Spleen (tissue), 11 donors: ENCODE results near the gene CPLANE1. TPM values are rescaled to one million over a fixed set of nuclear protein-coding genes. Genes with fewer than 3 reads are reported as not detected.
A peak's percentile ranks its signal among the peaks of the same experiment; 100 is the strongest.

Experiments
- DNase-seq: peaks from one replicate; pipeline ENCODE4 v3.0.0-alpha.2; 2020
- H3K27ac ChIP-seq, 8 donors: fragments of 200-600 bp; sonication (generic) in 7 of 8; 1 replicate in 4 of 8; 2 replicates in 4 of 8; pipeline versions ENCODE4 v1.5.0 to v1.8.0; 2016 to 2021; ENCODE audit warnings: inconsistent platforms in 4 of 8, mild to moderate bottlenecking in 4 of 8, moderate library complexity in 1 of 8
- H3K27me3 ChIP-seq, 7 donors: fragments of 200-600 bp; sonication (generic) in 6 of 7; replicated peaks in 1 of 7; 1 replicate in 4 of 7; 2 replicates in 3 of 7; pipeline versions ENCODE4 v1.5.0 to v1.8.0; 2016 to 2021; ENCODE audit warnings: inconsistent platforms in 3 of 7, mild to moderate bottlenecking in 1 of 7
- H3K36me3 ChIP-seq, 6 donors: fragments of 200-600 bp; sonication (generic) in 5 of 6; 1 replicate in 4 of 6; 2 replicates in 2 of 6; pipeline versions ENCODE4 v1.5.0 to v1.8.0; 2016 to 2021; ENCODE audit warnings: inconsistent platforms in 2 of 6
- H3K4me1 ChIP-seq, 6 donors: fragments of 200-600 bp; sonication (generic) in 5 of 6; 1 replicate in 3 of 6; 2 replicates in 3 of 6; pipeline versions ENCODE4 v1.5.0 to v1.8.0; 2016 to 2021; ENCODE audit warnings: inconsistent platforms in 3 of 6
- H3K4me3 ChIP-seq, 8 donors: fragments of 200-600 bp; sonication (generic) in 7 of 8; 1 replicate in 4 of 8; 2 replicates in 4 of 8; pipeline versions ENCODE4 v1.5.0 to v1.8.0; 2016 to 2021; ENCODE audit warnings: inconsistent platforms in 4 of 8, mild to moderate bottlenecking in 4 of 8, moderate library complexity in 2 of 8
- H3K9me3 ChIP-seq, 8 donors: fragments of 200-600 bp; sonication (generic) in 7 of 8; 1 replicate in 4 of 8; 2 replicates in 4 of 8; pipeline versions ENCODE4 v1.5.0 to v1.8.0; 2016 to 2021; ENCODE audit warnings: inconsistent platforms in 4 of 8
- CTCF ChIP-seq, 11 experiments: fragments of 200-600 bp in 7 of 11; fragments of 450-650 bp in 4 of 11; sonication (generic) in 4 of 11; IDR thresholded peaks in 8 of 11; conservative IDR thresholded peaks in 3 of 11; 1 replicate in 7 of 11; 2 replicates in 4 of 11; pipeline versions ENCODE4 v1.4.0 to v1.8.0; 2016 to 2021; ENCODE audit warnings: antibody characterized with exemption in 11 of 11, inconsistent platforms in 4 of 11, mild to moderate bottlenecking in 1 of 11
- POLR2A ChIP-seq, 3 donors: fragments of 450-650 bp; IDR thresholded peaks; one replicate each; pipeline ENCODE4 v1.5.1; 2017; ENCODE audit warnings: antibody characterized with exemption in 3 of 3, mild to moderate bottlenecking in 1 of 3
- POLR2AphosphoS5 ChIP-seq, 3 donors: sonication (generic); formaldehyde crosslinking; IDR thresholded peaks; one replicate each; pipeline ENCODE4 v1.5.1; 2017; ENCODE audit warnings: antibody characterized with exemption in 3 of 3
- WGBS, 5 donors: extraction: QIAGEN DNeasy Blood & Tissue Kit in 3 of 5; methylation state at CpG; one replicate each; pipeline versions ENCODE4 v1.1.5 to v1.1.7; 2013 to 2018; 5-methylcytosine and 5-hydroxymethylcytosine counted together
- intact Hi-C: fragments of 100-400 bp; cut with DNase I; formaldehyde crosslinking; loops from one replicate; pipeline ENCODE4 v1.15.0; 2023; ENCODE audit warnings: low total_unique reads
- polyA plus RNA-seq, 3 donors: library from polyadenylated mRNA; stranded (reverse); fragments of 200-250 nt; gene quantifications; one replicate each; pipeline ENCODE4 v1.2.1, GENCODE V29; 2013
- total RNA-seq, 7 donors: library from RNA; depleted of rRNA in 3 of 7; stranded (reverse); fragments of >200 nt in 3 of 7; fragmentation: NEBNext Ultra II Directional in 4 of 7; extraction: Animal tissue kit (Norgen Biotek cat#: 25700) in 4 of 7; gene quantifications; one replicate each; pipeline versions ENCODE4 v1.1.0 to v1.2.1, GENCODE V29; 2016 to 2021
- donor health status: healthy with polysubstance abuse.
- donor health status: DM: no; HTN: no; CAD: no; lungs with moderate emphysema.
- donor health status: DM: no; HTN: no; CAD: no.
- donor health status: Bipolar disorder and iron deficiency.
- donor health status: healthy.
- donor health status: DM: no; HTN: no; CAD: no.
- donor health status: DM: yes; HTN: yes; CAD: no.

Gene CPLANE1
- total and polyA plus RNA-seq, 10 donors = 1.2 to 31.7 (median 19.1) TPM

GRCh38 chr5:37207802-37208201 is 41.4 kb downstream of the CPLANE1 start:
- no peak overlapping the region for H3K27ac ChIP-seq
- intact Hi-C loops = no loop called here
- 92 to 96% (median 93%) methylated on average over 3 of the region's 3 CpGs for WGBS, 5 donors
- no peak for TF ChIP-seq CTCF (IDR thresholded peaks at IDR 0.05 in 8 of 11, conservative IDR thresholded peaks at IDR 0.05 in 3 of 11)
- TF ChIP-seq POLR2AphosphoS5 (IDR thresholded peaks at IDR 0.05) = no peak
- no peak for TF ChIP-seq POLR2A (IDR thresholded peaks at IDR 0.05)
- H3K36me3 ChIP-seq = peaks cover 0 to 71% (median 19%) of the 10 kb centered on the region in 6 donors
- no peaks in the 10 kb centered on the region for H3K4me1 ChIP-seq
- no peak overlapping the region for H3K4me3 ChIP-seq
- no peak for DNase-seq
- H3K9me3 ChIP-seq = no peaks in the 10 kb centered on the region
- H3K27me3 ChIP-seq = no peaks in the 10 kb centered on the region

GRCh38 chr5:37206736-37207135 is 42.4 kb downstream of the CPLANE1 start:
- Histone ChIP-seq H3K27me3 (no peaks in the 10 kb centered on the region), H3K9me3 (no peaks in the 10 kb centered on the region), H3K4me3 (no peak overlapping the region), H3K4me1 (no peaks in the 10 kb centered on the region), H3K27ac (no peak overlapping the region), H3K36me3 (peaks cover 0 to 60% (median 17%) of the 10 kb centered on the region in 6 donors)
- TF ChIP-seq POLR2A (IDR thresholded peaks at IDR 0.05) (no peak), CTCF (IDR thresholded peaks at IDR 0.05 in 8 of 11, conservative IDR thresholded peaks at IDR 0.05 in 3 of 11) (no peak), POLR2AphosphoS5 (IDR thresholded peaks at IDR 0.05) (no peak)
- intact Hi-C loops = no loop called here
- DNase-seq = no peak
- WGBS, 5 donors = 75 to 92% (median 91%) methylated on average over 2 of the region's 2 CpGs

GRCh38 chr5:37198842-37199241 is 50.3 kb downstream of the CPLANE1 start:
- peaks cover 5 to 21% (median 14%) of the 10 kb centered on the region in 6 donors for H3K4me1 ChIP-seq
- 92 to 98% (median 93%) methylated on average over 2 of the region's 2 CpGs for WGBS, 5 donors
- intact Hi-C loops = no loop called here
- no peak for DNase-seq
- H3K36me3 ChIP-seq = peaks cover 0 to 39% (median 11%) of the 10 kb centered on the region in 6 donors
- no peak for TF ChIP-seq CTCF (IDR thresholded peaks at IDR 0.05 in 8 of 11, conservative IDR thresholded peaks at IDR 0.05 in 3 of 11)
- TF ChIP-seq POLR2A (IDR thresholded peaks at IDR 0.05) = no peak
- TF ChIP-seq POLR2AphosphoS5 (IDR thresholded peaks at IDR 0.05) = no peak
- no peak overlapping the region for H3K4me3 ChIP-seq
- H3K9me3 ChIP-seq = no peaks in the 10 kb centered on the region
- no peaks in the 10 kb centered on the region for H3K27me3 ChIP-seq
- peak overlapping the region in 2 of 8 donors; percentile 73 to 82 for H3K27ac ChIP-seq

- no peaks in the 10 kb centered on the region for H3K27me3 ChIP-seq
- TF ChIP-seq POLR2A (IDR thresholded peaks at IDR 0.05) (no peak), POLR2AphosphoS5 (IDR thresholded peaks at IDR 0.05) (no peak), CTCF (IDR thresholded peaks at IDR 0.05 in 8 of 11, conservative IDR thresholded peaks at IDR 0.05 in 3 of 11) (no peak)
- H3K36me3 ChIP-seq = peaks cover 0 to 33% (median 11%) of the 10 kb centered on the region in 6 donors
- intact Hi-C loops = no loop called here
- peaks cover 5 to 21% (median 14%) of the 10 kb centered on the region in 6 donors for H3K4me1 ChIP-seq
- H3K9me3 ChIP-seq = no peaks in the 10 kb centered on the region
- WGBS, 5 donors = 20 to 46% (median 34%) methylated on average over 3 of the region's 3 CpGs
- peak overlapping the region; percentile 40 to 83 (median 73) for H3K27ac ChIP-seq
- no peak for DNase-seq
- peak overlapping the region in 5 of 8 donors; percentile 12 to 42 (median 17) for H3K4me3 ChIP-seq
Observed at GRCh38 chr5:37198061-37198460, 51.1 kb downstream of the CPLANE1 start.
